HG02973 (cell line): ENCODE results near the gene MTMR2.
"Not testable (repeated sequence)": the region's sequence is repeated elsewhere in the genome, so short reads cannot be mapped to it uniquely, and the experiment has no call there.

ENCODE experiments used
- ATAC-seq: cut with Tn5 transposase; IDR thresholded peaks from one replicate; pipeline ENCODE4 v1.9.1; 2021; ENCODE audit warnings: moderate library complexity; ENCODE audit not compliant: unreplicated experiment

MTMR2 gene

GRCh38 chr11:95829580-95830259 lies 94.2 kb downstream of the MTMR2 start:
- no peak for ATAC-seq

GRCh38 chr11:95827696-95828095 lies 96.2 kb downstream of the MTMR2 start:
- ATAC-seq, result no peak

GRCh38 chr11:95821640-95822039 lies 102.3 kb downstream of the MTMR2 start:
- no peak for ATAC-seq

GRCh38 chr11:95816037-95816436 lies 107.9 kb downstream of the MTMR2 start:
- peak; percentile 75 for ATAC-seq

- ATAC-seq, result not testable (repeated sequence)
Observed at GRCh38 chr11:95811052-95811451, 112.9 kb downstream of the MTMR2 start.

- not testable (repeated sequence) for ATAC-seq
Observed at GRCh38 chr11:95806464-95806863, 117.4 kb downstream of the MTMR2 start.

GRCh38 chr11:95805869-95806268 lies 118.0 kb downstream of the MTMR2 start:
- no peak for ATAC-seq

GRCh38 chr11:95803973-95804372 lies 119.9 kb downstream of the MTMR2 start:
- no peak for ATAC-seq

- ATAC-seq, result no peak
Observed at GRCh38 chr11:95802806-95803205, 121.1 kb downstream of the MTMR2 start.

- no peak for ATAC-seq
Observed at GRCh38 chr11:95800438-95800837, 123.5 kb downstream of the MTMR2 start.

- ATAC-seq, result no peak
Observed at GRCh38 chr11:95799546-95799945, 124.4 kb downstream of the MTMR2 start.

GRCh38 chr11:95796501-95796900 lies 127.4 kb downstream of the MTMR2 start:
- ATAC-seq, result no peak

- ATAC-seq, result no peak
Observed at GRCh38 chr11:95795627-95796295, 128.1 kb downstream of the MTMR2 start.

GRCh38 chr11:95794086-95794485 lies 129.8 kb downstream of the MTMR2 start:
- ATAC-seq, result no peak

GRCh38 chr11:95793116-95793515 lies 130.8 kb downstream of the MTMR2 start:
- no peak for ATAC-seq

- ATAC-seq, result no peak
Observed at GRCh38 chr11:95792700-95793099, 131.2 kb downstream of the MTMR2 start.

- ATAC-seq, result no peak
Observed at GRCh38 chr11:95792200-95792599, 131.7 kb downstream of the MTMR2 start.

- no peak for ATAC-seq
Observed at GRCh38 chr11:95791709-95792033, 132.2 kb downstream of the MTMR2 start.

- ATAC-seq, result peak; percentile 12
Observed at GRCh38 chr11:95790933-95791708, 132.8 kb downstream of the MTMR2 start.

GRCh38 chr11:95790123-95790932 lies 133.6 kb downstream of the MTMR2 start, which contains the start of gene CEP57:
Gene CEP57, plus strand, starts transcription at chr11:95790498. Its CDS starts 201 bp downstream, at chr11:95790699.
- ATAC-seq, result peak; percentile 64

GRCh38 chr11:95789506-95790122 lies 134.3 kb downstream of the MTMR2 start, which contains the start of gene FAM76B:
Gene FAM76B, minus strand, starts transcription at chr11:95789782. Its CDS starts 304 bp downstream, at chr11:95789478.
- peak; percentile 65 for ATAC-seq
